ENCODE measurements around the gene GALNT13. TPM values are rescaled to one million over a fixed set of nuclear protein-coding genes. Genes with fewer than 3 reads are reported as not detected.

Gene GALNT13
- total and polyA plus RNA-seq, 3 donors from 2014 or later = 0.55 to 2.2 (median 0.92) TPM

DNA sequence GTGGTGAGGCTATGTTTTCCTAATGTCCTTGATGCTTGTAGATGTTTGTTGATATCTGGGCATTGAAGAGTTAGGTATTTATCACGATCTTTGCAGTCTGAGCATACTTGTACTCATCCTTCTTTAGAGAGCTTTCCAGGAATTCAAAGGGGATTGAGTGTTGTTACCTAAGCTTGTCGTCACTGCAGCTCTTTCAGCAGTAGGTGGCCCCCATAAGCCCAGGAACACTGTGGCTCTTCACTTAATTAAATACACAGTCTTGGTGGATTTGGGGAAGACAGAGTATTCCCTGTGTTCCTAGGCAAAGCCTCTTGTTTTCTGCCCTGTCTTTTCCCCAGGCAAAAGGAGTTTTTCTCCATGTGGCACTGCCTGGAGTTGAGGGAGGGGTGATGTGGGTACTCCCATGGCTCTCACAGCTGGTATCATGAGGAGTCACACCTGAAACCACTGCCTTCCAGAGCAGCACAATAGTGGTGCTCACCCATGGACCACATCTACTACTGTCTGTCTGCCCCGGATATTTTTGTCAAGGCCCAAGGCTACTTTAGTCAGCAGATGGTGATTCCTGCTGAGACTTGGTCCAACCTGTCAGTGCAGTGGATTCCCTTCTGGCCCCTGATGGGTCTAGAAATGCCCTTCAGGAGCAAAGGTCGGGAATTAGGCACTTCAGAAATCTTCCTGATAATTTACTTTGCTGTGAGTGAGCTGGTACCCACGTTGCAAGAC is 95.7 kb downstream of the GALNT13 start:
- Histone ChIP-seq H3K4me1 (no peaks in the 10 kb centered on the region), H3K4me3 (no peak overlapping the region), H3K27ac (no peak overlapping the region), H3K27me3 (no peaks in the 10 kb centered on the region), H3K36me3 (ENCODE audit: low read depth, missing control alignments) (no peaks in the 10 kb centered on the region), H3K9me3 (no peaks in the 10 kb centered on the region)
- DNase-seq = no peak
- TF ChIP-seq, protein P1, sequence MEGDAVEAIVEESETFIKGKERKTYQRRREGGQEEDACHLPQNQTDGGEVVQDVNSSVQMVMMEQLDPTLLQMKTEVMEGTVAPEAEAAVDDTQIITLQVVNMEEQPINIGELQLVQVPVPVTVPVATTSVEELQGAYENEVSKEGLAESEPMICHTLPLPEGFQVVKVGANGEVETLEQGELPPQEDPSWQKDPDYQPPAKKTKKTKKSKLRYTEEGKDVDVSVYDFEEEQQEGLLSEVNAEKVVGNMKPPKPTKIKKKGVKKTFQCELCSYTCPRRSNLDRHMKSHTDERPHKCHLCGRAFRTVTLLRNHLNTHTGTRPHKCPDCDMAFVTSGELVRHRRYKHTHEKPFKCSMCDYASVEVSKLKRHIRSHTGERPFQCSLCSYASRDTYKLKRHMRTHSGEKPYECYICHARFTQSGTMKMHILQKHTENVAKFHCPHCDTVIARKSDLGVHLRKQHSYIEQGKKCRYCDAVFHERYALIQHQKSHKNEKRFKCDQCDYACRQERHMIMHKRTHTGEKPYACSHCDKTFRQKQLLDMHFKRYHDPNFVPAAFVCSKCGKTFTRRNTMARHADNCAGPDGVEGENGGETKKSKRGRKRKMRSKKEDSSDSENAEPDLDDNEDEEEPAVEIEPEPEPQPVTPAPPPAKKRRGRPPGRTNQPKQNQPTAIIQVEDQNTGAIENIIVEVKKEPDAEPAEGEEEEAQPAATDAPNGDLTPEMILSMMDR (IDR thresholded peaks at IDR 0.05) = no peak
- no peak for TF ChIP-seq POLR2A (IDR thresholded peaks at IDR 0.05)
- WGBS, 2 donors = 48 to 54% methylated on average over 5 of the region's 5 CpGs
- intact Hi-C loops (cut with DNase I; ENCODE audit: low total_unique reads) = no loop called here

DNA sequence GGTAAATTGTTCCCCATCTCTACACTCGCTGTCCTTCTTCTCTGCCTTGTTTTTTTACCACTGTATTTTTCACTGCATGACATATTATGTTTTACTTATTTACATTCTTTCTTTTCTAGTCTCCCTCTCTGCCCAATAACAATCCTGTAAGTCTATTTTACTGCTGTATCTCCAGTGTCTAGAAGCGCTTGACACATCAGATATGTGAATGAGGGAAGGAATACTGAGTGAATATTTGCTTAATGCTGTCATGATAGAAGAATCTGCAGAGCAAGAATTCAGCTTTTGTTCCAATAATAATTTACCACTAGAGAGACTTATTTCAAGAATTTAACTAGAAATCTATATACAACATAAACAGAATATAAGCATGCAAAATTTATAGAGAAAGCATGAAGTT is 99.5 kb downstream of the GALNT13 start:
- WGBS, 2 donors = 85 to 88% methylated on average over 2 of the region's 2 CpGs

DNA sequence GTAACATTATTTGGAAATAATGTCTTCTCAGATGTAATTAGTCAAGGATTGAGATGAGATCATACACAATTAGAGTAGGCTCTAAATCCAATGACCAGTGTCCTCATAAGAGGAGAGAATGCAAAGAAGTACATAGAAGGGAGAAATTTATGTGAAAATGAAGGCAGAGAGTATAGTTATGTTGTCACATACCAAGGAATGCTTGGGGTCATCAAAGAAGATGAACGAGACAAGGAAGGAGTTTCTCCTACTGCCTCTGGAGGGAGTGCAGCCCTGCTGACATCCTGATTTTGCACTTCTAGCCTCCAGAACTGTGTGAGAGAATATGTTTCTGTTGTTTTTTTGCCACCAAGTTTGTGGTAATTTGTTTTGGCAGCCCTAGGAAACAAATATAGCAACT is 100.1 kb downstream of the GALNT13 start:
- TF ChIP-seq POLR2A (IDR thresholded peaks at IDR 0.05) = no peak
- TF ChIP-seq, protein P1 (IDR thresholded peaks at IDR 0.05) = no peak
- H3K4me3 ChIP-seq = no peak overlapping the region
- no peaks in the 10 kb centered on the region for H3K4me1 ChIP-seq
- 47 to 48% methylated on average over 1 of the region's 1 CpG for WGBS, 2 donors
- DNase-seq = no peak
- no peaks in the 10 kb centered on the region for H3K9me3 ChIP-seq
- H3K36me3 ChIP-seq (ENCODE audit: low read depth, missing control alignments) = no peaks in the 10 kb centered on the region
- H3K27me3 ChIP-seq = no peaks in the 10 kb centered on the region
- H3K27ac ChIP-seq = no peak overlapping the region
- intact Hi-C loops (cut with DNase I; ENCODE audit: low total_unique reads) = no loop called here

More for the DNA sequence above, 99.5 kb downstream of the GALNT13 start:
- H3K9me3 ChIP-seq = no peaks in the 10 kb centered on the region
- no peaks in the 10 kb centered on the region for H3K27me3 ChIP-seq
- no peaks in the 10 kb centered on the region for H3K36me3 ChIP-seq (ENCODE audit: low read depth, missing control alignments)
- no peak overlapping the region for H3K27ac ChIP-seq
- intact Hi-C loops (cut with DNase I; ENCODE audit: low total_unique reads) = no loop called here
- TF ChIP-seq, protein P1 (IDR thresholded peaks at IDR 0.05) = no peak
- no peak for DNase-seq
- H3K4me3 ChIP-seq = no peak overlapping the region
- H3K4me1 ChIP-seq = no peaks in the 10 kb centered on the region

DNA sequence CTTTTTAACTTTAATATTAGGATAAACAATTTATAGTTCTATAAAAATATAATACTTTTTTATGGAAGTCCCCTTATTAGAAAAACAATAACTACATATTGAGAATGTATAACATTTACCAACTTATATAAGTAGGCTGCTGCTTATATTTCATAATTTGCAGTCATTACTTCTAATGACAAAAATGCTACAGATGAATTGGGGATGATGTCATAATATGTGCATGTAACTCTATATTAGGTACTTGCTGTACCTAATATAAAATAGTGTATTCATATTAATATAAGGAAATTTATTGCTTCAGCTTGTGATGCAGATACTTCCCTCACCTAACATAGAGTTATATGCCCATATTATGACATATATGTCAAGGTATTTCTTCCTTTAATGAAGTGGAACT is 100.7 kb downstream of the GALNT13 start:
- Histone ChIP-seq H3K27ac (no peak overlapping the region), H3K36me3 (ENCODE audit: low read depth, missing control alignments) (no peaks in the 10 kb centered on the region), H3K4me3 (no peak overlapping the region), H3K4me1 (no peaks in the 10 kb centered on the region), H3K9me3 (no peaks in the 10 kb centered on the region), H3K27me3 (no peaks in the 10 kb centered on the region)
- intact Hi-C loops (cut with DNase I; ENCODE audit: low total_unique reads) = no loop called here
- TF ChIP-seq, protein P1 (IDR thresholded peaks at IDR 0.05) = no peak
- TF ChIP-seq POLR2A (IDR thresholded peaks at IDR 0.05) = no peak
- DNase-seq = no peak

Measured in testis (tissue), 3 donors.